CD14-positive monocyte (primary cell): Measurements from ENCODE around the gene RLN3. TPM values are rescaled to one million over a fixed set of nuclear protein-coding genes. Genes with fewer than 3 reads are reported as not detected.

ENCODE experiments used
- DNase-seq, 3 donors: peaks; one replicate each; pipeline ENCODE4 v3.0.0-alpha.2; 2011 to 2022
- H2AFZ ChIP-seq: 2 replicates; pipeline ENCODE4 v1.6.0; 2012; ENCODE audit warnings: mild to moderate bottlenecking, low read depth, low read length, inconsistent platforms; ENCODE audit not compliant: insufficient read depth, poor library complexity, severe bottlenecking
- H3K27ac ChIP-seq, 2 donors: 1 replicate in 1 of 2; 2 replicates in 1 of 2; pipeline ENCODE4 v1.5.1; 2012 to 2013; ENCODE audit warnings: low read length in 2 of 2, control low read depth in 1 of 2, inconsistent platforms in 1 of 2, low read depth in 1 of 2, mild to moderate bottlenecking in 1 of 2
- H3K27me3 ChIP-seq, 2 donors: one replicate each; pipeline versions ENCODE4 v1.6.0 to v1.6.1; 2011 to 2013; ENCODE audit warnings: low read length in 2 of 2; ENCODE audit not compliant: control insufficient read depth in 2 of 2, insufficient read depth in 2 of 2
- H3K36me3 ChIP-seq, 2 donors: replicated peaks in 1 of 2; 1 replicate in 1 of 2; 2 replicates in 1 of 2; pipeline versions ENCODE4 v1.5.1 to v1.6.1; 2012 to 2013; ENCODE audit warnings: low read length in 2 of 2, control low read depth in 1 of 2, inconsistent platforms in 1 of 2, mild to moderate bottlenecking in 1 of 2; ENCODE audit not compliant: insufficient read depth in 2 of 2, control insufficient read depth in 1 of 2
- H3K4me1 ChIP-seq, 2 donors: 1 replicate in 1 of 2; 2 replicates in 1 of 2; pipeline versions ENCODE4 v1.5.1 to v1.6.1; 2012 to 2013; ENCODE audit warnings: low read length in 2 of 2, control low read depth in 1 of 2, inconsistent platforms in 1 of 2, mild to moderate bottlenecking in 1 of 2, moderate library complexity in 1 of 2; ENCODE audit not compliant: insufficient read depth in 2 of 2, control insufficient read depth in 1 of 2
- H3K4me2 ChIP-seq: replicated peaks from 2 replicates; pipeline ENCODE3; 2012; ENCODE audit warnings: low read length, moderate library complexity, mild to moderate bottlenecking; ENCODE audit not compliant: poor library complexity, severe bottlenecking; ENCODE audit errors: extremely low read depth
- H3K4me3 ChIP-seq, 3 experiments: fragments of 200-600 bp in 1 of 3; sonication (generic) in 1 of 3; replicated peaks in 1 of 3; 1 replicate in 2 of 3; 2 replicates in 1 of 3; pipeline ENCODE4 v1.5.1; 2011 to 2013; ENCODE audit warnings: low read length in 3 of 3, mild to moderate bottlenecking in 3 of 3, control low read depth in 2 of 3, low read depth in 2 of 3, inconsistent platforms in 1 of 3, moderate library complexity in 1 of 3
- H3K79me2 ChIP-seq: 2 replicates; pipeline ENCODE4 v1.6.0; 2012; ENCODE audit warnings: mild to moderate bottlenecking, control low read depth, inconsistent platforms, low read length, moderate library complexity; ENCODE audit not compliant: insufficient read depth
- H3K9ac ChIP-seq: 2 replicates; pipeline ENCODE4 v1.6.0; 2017; ENCODE audit warnings: low read length, mild to moderate bottlenecking; ENCODE audit not compliant: insufficient read depth, poor library complexity, severe bottlenecking
- H3K9me3 ChIP-seq, 2 donors: replicated peaks in 1 of 2; 1 replicate in 1 of 2; 2 replicates in 1 of 2; pipeline versions ENCODE4 v1.5.1 to v1.6.1; 2012 to 2013; ENCODE audit warnings: low read length in 2 of 2, control low read depth in 1 of 2; ENCODE audit not compliant: control insufficient read depth in 1 of 2, insufficient read depth in 1 of 2
- H4K20me1 ChIP-seq: 2 replicates; pipeline ENCODE4 v1.6.0; 2012; ENCODE audit warnings: mild to moderate bottlenecking, low read length, control low read depth, moderate library complexity; ENCODE audit not compliant: insufficient read depth
- H3K27ac Mint-ChIP-seq, 7 donors: one replicate each; pipeline ENCODE4 v1.8.0; 2020; ENCODE audit warnings: mild to moderate bottlenecking in 7 of 7, mixed read lengths in 7 of 7, moderate library complexity in 6 of 7, inconsistent platforms in 2 of 7
- H3K27me3 Mint-ChIP-seq, 3 donors: one replicate each; pipeline ENCODE4 v1.8.0; 2021 to 2022; ENCODE audit warnings: low read depth in 3 of 3, mild to moderate bottlenecking in 3 of 3, mixed read lengths in 3 of 3, moderate library complexity in 3 of 3, inconsistent platforms in 1 of 3
- H3K36me3 Mint-ChIP-seq, 2 donors: one replicate each; pipeline ENCODE4 v1.8.0; 2020; ENCODE audit warnings: mixed read lengths in 2 of 2, inconsistent platforms in 1 of 2, mild to moderate bottlenecking in 1 of 2
- H3K4me1 Mint-ChIP-seq: one replicate; pipeline ENCODE4 v1.8.0; 2020; ENCODE audit warnings: mild to moderate bottlenecking, mixed read lengths
- H3K4me3 Mint-ChIP-seq, 2 donors: one replicate each; pipeline ENCODE4 v1.8.0; 2020; ENCODE audit warnings: mild to moderate bottlenecking in 2 of 2, mixed read lengths in 2 of 2, moderate library complexity in 1 of 2
- H3K9me3 Mint-ChIP-seq, 7 donors: one replicate each; pipeline ENCODE4 v1.8.0; 2020 to 2022; ENCODE audit warnings: mixed read lengths in 7 of 7, mild to moderate bottlenecking in 6 of 7, moderate library complexity in 6 of 7, inconsistent platforms in 2 of 7
- WGBS: methylation state at CpG from one replicate; pipeline ENCODE4 v1.1.5; 2013; ENCODE audit warnings: missing lambda C conversion rate; ENCODE audit not compliant: insufficient coverage; 5-methylcytosine and 5-hydroxymethylcytosine counted together
- intact Hi-C, 2 donors: fragments of 100-400 bp; cut with micrococcal nuclease; formaldehyde crosslinking; loops; one replicate each; pipeline versions ENCODE4 v1.15.0 to v1.15.1; 2023
- polyA plus RNA-seq, 3 donors: library from polyadenylated mRNA; depleted of rRNA in 1 of 3; unstranded in 2 of 3; stranded (reverse) in 1 of 3; fragments of 300-500 nt in 2 of 3; fragments of >200 nt in 1 of 3; fragmentation: Illumina TruSeq in 2 of 3; gene quantifications; 1 replicate in 2 of 3; 2 replicates in 1 of 3; pipeline ENCODE4 v1.2.3, GENCODE V29; 2012 to 2021
- TF ChIP-seq, protein P1 (sequence below): fragments of 200-600 bp; IDR thresholded peaks from one replicate; pipeline ENCODE4 v1.8.0; 2022; ENCODE audit warnings: antibody characterized with exemption, mild to moderate bottlenecking

RLN3 gene
- polyA plus RNA-seq, 3 donors, result not detected

DNA sequence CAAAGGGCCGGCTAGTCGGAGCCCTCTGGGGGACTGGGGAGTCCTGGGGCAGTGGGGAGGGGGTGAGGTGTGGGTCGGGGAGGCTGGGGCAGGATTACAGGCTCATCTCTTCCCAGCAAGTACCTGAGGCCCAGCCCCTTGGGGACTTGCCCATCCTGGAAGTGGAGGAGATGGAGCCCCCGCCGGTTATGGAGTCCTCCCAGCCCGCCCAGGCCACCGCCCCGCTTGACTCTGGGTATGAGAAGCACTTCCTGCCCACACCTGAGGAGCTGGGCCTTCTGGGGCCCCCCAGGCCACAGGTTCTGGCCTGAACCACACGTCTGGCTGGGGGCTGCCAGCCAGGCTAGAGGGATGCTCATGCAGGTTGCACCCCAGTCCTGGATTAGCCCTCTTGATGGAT is 24.0 kb downstream of the RLN3 start:
- Histone ChIP-seq H3K4me2 (no peak overlapping the region), H3K79me2 (no peaks in the 10 kb centered on the region), H2AFZ (no peak overlapping the region), H3K4me1 (no peaks in the 10 kb centered on the region), H3K4me3 (no peak overlapping the region), H3K27me3 (peaks cover 0 to 15% of the 10 kb centered on the region in 2 donors), H3K27ac (no peak overlapping the region), H4K20me1 (peaks cover 8% of the 10 kb centered on the region), H3K9me3 (peaks cover 5 to 10% of the 10 kb centered on the region in 2 donors), H3K36me3 (peaks cover 37 to 52% of the 10 kb centered on the region in 2 donors), H3K9ac (no peak overlapping the region)
- Mint-ChIP-seq H3K4me1 (peaks cover 9% of the 10 kb centered on the region), H3K27me3 (peaks cover 27 to 32% (median 29%) of the 10 kb centered on the region in 3 donors), H3K4me3 (no peak overlapping the region), H3K9me3 (peaks cover 5 to 16% (median 10%) of the 10 kb centered on the region in 7 donors), H3K36me3 (peaks cover 48 to 60% of the 10 kb centered on the region in 2 donors), H3K27ac (no peak overlapping the region)
- TF ChIP-seq, protein P1, sequence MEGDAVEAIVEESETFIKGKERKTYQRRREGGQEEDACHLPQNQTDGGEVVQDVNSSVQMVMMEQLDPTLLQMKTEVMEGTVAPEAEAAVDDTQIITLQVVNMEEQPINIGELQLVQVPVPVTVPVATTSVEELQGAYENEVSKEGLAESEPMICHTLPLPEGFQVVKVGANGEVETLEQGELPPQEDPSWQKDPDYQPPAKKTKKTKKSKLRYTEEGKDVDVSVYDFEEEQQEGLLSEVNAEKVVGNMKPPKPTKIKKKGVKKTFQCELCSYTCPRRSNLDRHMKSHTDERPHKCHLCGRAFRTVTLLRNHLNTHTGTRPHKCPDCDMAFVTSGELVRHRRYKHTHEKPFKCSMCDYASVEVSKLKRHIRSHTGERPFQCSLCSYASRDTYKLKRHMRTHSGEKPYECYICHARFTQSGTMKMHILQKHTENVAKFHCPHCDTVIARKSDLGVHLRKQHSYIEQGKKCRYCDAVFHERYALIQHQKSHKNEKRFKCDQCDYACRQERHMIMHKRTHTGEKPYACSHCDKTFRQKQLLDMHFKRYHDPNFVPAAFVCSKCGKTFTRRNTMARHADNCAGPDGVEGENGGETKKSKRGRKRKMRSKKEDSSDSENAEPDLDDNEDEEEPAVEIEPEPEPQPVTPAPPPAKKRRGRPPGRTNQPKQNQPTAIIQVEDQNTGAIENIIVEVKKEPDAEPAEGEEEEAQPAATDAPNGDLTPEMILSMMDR, result no peak
- 95% methylated on average over 4 of the region's 9 CpGs for WGBS
- intact Hi-C loops, result no loop called here
- DNase-seq, result no peak

GRCh38 chr19:14052470-14052869 is 24.5 kb downstream of the RLN3 start:
- Mint-ChIP-seq H3K27ac (no peak overlapping the region), H3K4me1 (peaks cover 7% of the 10 kb centered on the region), H3K9me3 (peaks cover 5 to 16% (median 10%) of the 10 kb centered on the region in 7 donors), H3K4me3 (no peak overlapping the region), H3K27me3 (peaks cover 30 to 36% (median 33%) of the 10 kb centered on the region in 3 donors), H3K36me3 (peaks cover 44 to 55% of the 10 kb centered on the region in 2 donors)
- peaks cover 37 to 51% of the 10 kb centered on the region in 2 donors for H3K36me3 ChIP-seq
- no peak overlapping the region for H3K4me3 ChIP-seq
- no peak overlapping the region for H2AFZ ChIP-seq
- intact Hi-C loops, result no loop called here
- peaks cover 0 to 19% of the 10 kb centered on the region in 2 donors for H3K27me3 ChIP-seq
- H3K9ac ChIP-seq, result no peak overlapping the region
- DNase-seq, result no peak
- peaks cover 5 to 10% of the 10 kb centered on the region in 2 donors for H3K9me3 ChIP-seq
- H3K4me1 ChIP-seq, result no peaks in the 10 kb centered on the region
- H4K20me1 ChIP-seq, result peaks cover 8% of the 10 kb centered on the region
- H3K4me2 ChIP-seq, result no peak overlapping the region
- 100% methylated on average over 2 of the region's 6 CpGs for WGBS
- TF ChIP-seq, protein P1, result no peak
- no peak overlapping the region for H3K27ac ChIP-seq
- no peaks in the 10 kb centered on the region for H3K79me2 ChIP-seq
